Measurements from ENCODE around the gene NRG3.
A peak's percentile ranks its signal among the peaks of the same experiment; 100 is the strongest.

The NRG3 gene

GRCh38 chr10:82411416-82411815 lies 536.4 kb downstream of the NRG3 start:
- no peak for DNase-seq (ENCODE audit: low read depth in 1 of 2, low spot score in 1 of 2)
- in situ Hi-C loops (cut with HindIII; ENCODE audit: low pct_unique_long_range_greater_than_20kb, low sequenced_read_pairs) = no loop called here
- TF ChIP-seq JUND (IDR thresholded peaks at IDR 0.05; ENCODE audit: low read depth) = no peak

GRCh38 chr10:82420001-82420400 lies 545.0 kb downstream of the NRG3 start:
- no peak for DNase-seq (ENCODE audit: low read depth in 1 of 2, low spot score in 1 of 2)
- in situ Hi-C loops (cut with HindIII; ENCODE audit: low pct_unique_long_range_greater_than_20kb, low sequenced_read_pairs) = no loop called here
- no peak for TF ChIP-seq JUND (IDR thresholded peaks at IDR 0.05; ENCODE audit: low read depth)

GRCh38 chr10:82429302-82429701 lies 554.3 kb downstream of the NRG3 start:
- DNase-seq (ENCODE audit: low read depth in 1 of 2, low spot score in 1 of 2) = no peak
- in situ Hi-C loops (cut with HindIII; ENCODE audit: low pct_unique_long_range_greater_than_20kb, low sequenced_read_pairs) = no loop called here
- TF ChIP-seq JUND (IDR thresholded peaks at IDR 0.05; ENCODE audit: low read depth) = no peak

GRCh38 chr10:82438277-82438676 lies 563.3 kb downstream of the NRG3 start:
- TF ChIP-seq JUND (IDR thresholded peaks at IDR 0.05; ENCODE audit: low read depth) = no peak
- no peak for DNase-seq (ENCODE audit: low read depth in 1 of 2, low spot score in 1 of 2)
- in situ Hi-C loops (cut with HindIII; ENCODE audit: low pct_unique_long_range_greater_than_20kb, low sequenced_read_pairs) = no loop called here

- in situ Hi-C loops (cut with HindIII; ENCODE audit: low pct_unique_long_range_greater_than_20kb, low sequenced_read_pairs) = no loop called here
- DNase-seq (ENCODE audit: low read depth in 1 of 2, low spot score in 1 of 2) = no peak
- no peak for TF ChIP-seq JUND (IDR thresholded peaks at IDR 0.05; ENCODE audit: low read depth)
Observed at GRCh38 chr10:82440775-82441174, 565.8 kb downstream of the NRG3 start.

- in situ Hi-C loops (cut with HindIII; ENCODE audit: low pct_unique_long_range_greater_than_20kb, low sequenced_read_pairs) = no loop called here
- TF ChIP-seq JUND (IDR thresholded peaks at IDR 0.05; ENCODE audit: low read depth) = no peak
- DNase-seq (ENCODE audit: low read depth in 1 of 2, low spot score in 1 of 2) = no peak
Observed at GRCh38 chr10:82452046-82452445, 577.1 kb downstream of the NRG3 start.

GRCh38 chr10:82452676-82453075 lies 577.7 kb downstream of the NRG3 start:
- TF ChIP-seq JUND (IDR thresholded peaks at IDR 0.05; ENCODE audit: low read depth) = no peak
- in situ Hi-C loops (cut with HindIII; ENCODE audit: low pct_unique_long_range_greater_than_20kb, low sequenced_read_pairs) = no loop called here
- no peak for DNase-seq (ENCODE audit: low read depth in 1 of 2, low spot score in 1 of 2)

- in situ Hi-C loops (cut with HindIII; ENCODE audit: low pct_unique_long_range_greater_than_20kb, low sequenced_read_pairs) = no loop called here
- no peak for DNase-seq (ENCODE audit: low read depth in 1 of 2, low spot score in 1 of 2)
- TF ChIP-seq JUND (IDR thresholded peaks at IDR 0.05; ENCODE audit: low read depth) = no peak
Observed at GRCh38 chr10:82453678-82454293, 578.8 kb downstream of the NRG3 start.

GRCh38 chr10:82462910-82463551 lies 588.0 kb downstream of the NRG3 start:
- in situ Hi-C loops (cut with HindIII; ENCODE audit: low pct_unique_long_range_greater_than_20kb, low sequenced_read_pairs) = no loop called here
- no peak for DNase-seq (ENCODE audit: low read depth in 1 of 2, low spot score in 1 of 2)
- no peak for TF ChIP-seq JUND (IDR thresholded peaks at IDR 0.05; ENCODE audit: low read depth)

GRCh38 chr10:82463614-82464013 lies 588.6 kb downstream of the NRG3 start:
- peak in 1 of 2 experiments; percentile 27 for DNase-seq (ENCODE audit: low read depth in 1 of 2, low spot score in 1 of 2)
- in situ Hi-C loops (cut with HindIII; ENCODE audit: low pct_unique_long_range_greater_than_20kb, low sequenced_read_pairs) = no loop called here
- TF ChIP-seq JUND (IDR thresholded peaks at IDR 0.05; ENCODE audit: low read depth) = no peak

- no peak for TF ChIP-seq JUND (IDR thresholded peaks at IDR 0.05; ENCODE audit: low read depth)
- in situ Hi-C loops (cut with HindIII; ENCODE audit: low pct_unique_long_range_greater_than_20kb, low sequenced_read_pairs) = no loop called here
- DNase-seq (ENCODE audit: low read depth in 1 of 2, low spot score in 1 of 2) = no peak
Observed at GRCh38 chr10:82464191-82464818, 589.3 kb downstream of the NRG3 start.

- TF ChIP-seq JUND (IDR thresholded peaks at IDR 0.05; ENCODE audit: low read depth) = no peak
- in situ Hi-C loops (cut with HindIII; ENCODE audit: low pct_unique_long_range_greater_than_20kb, low sequenced_read_pairs) = no loop called here
- DNase-seq (ENCODE audit: low read depth in 1 of 2, low spot score in 1 of 2) = no peak
Observed at GRCh38 chr10:82464966-82465365, 590.0 kb downstream of the NRG3 start.

GRCh38 chr10:82468453-82468852 lies 593.5 kb downstream of the NRG3 start:
- no peak for TF ChIP-seq JUND (IDR thresholded peaks at IDR 0.05; ENCODE audit: low read depth)
- in situ Hi-C loops (cut with HindIII; ENCODE audit: low pct_unique_long_range_greater_than_20kb, low sequenced_read_pairs) = no loop called here
- DNase-seq (ENCODE audit: low read depth in 1 of 2, low spot score in 1 of 2) = no peak

All from T47D (cell line).